ENCODE results near the gene ZDHHC7.

The ZDHHC7 gene

GRCh38 chr16:84953190-84953746 lies 58.1 kb downstream of the ZDHHC7 start:
- no peak overlapping the region for H3K4me3 ChIP-seq (ENCODE audit: severe bottlenecking)
- no peak for DNase-seq (ENCODE audit: low spot score)
- H3K36me3 ChIP-seq (ENCODE audit: low read depth), result no peaks in the 10 kb centered on the region
- H3K9me3 ChIP-seq (ENCODE audit: severe bottlenecking), result no peaks in the 10 kb centered on the region
- H3K4me1 ChIP-seq (ENCODE audit: insufficient read depth, poor library complexity, severe bottlenecking), result no peaks in the 10 kb centered on the region
- no peak for ATAC-seq (ENCODE audit: low read depth)
- H3K27me3 ChIP-seq (ENCODE audit: insufficient read depth, poor library complexity, severe bottlenecking), result no peaks in the 10 kb centered on the region
- no peak overlapping the region for H3K27ac ChIP-seq (ENCODE audit: poor library complexity, severe bottlenecking)
- no peak for TF ChIP-seq CTCF (IDR thresholded peaks at IDR 0.05; ENCODE audit: poor library complexity, severe bottlenecking)

DNA sequence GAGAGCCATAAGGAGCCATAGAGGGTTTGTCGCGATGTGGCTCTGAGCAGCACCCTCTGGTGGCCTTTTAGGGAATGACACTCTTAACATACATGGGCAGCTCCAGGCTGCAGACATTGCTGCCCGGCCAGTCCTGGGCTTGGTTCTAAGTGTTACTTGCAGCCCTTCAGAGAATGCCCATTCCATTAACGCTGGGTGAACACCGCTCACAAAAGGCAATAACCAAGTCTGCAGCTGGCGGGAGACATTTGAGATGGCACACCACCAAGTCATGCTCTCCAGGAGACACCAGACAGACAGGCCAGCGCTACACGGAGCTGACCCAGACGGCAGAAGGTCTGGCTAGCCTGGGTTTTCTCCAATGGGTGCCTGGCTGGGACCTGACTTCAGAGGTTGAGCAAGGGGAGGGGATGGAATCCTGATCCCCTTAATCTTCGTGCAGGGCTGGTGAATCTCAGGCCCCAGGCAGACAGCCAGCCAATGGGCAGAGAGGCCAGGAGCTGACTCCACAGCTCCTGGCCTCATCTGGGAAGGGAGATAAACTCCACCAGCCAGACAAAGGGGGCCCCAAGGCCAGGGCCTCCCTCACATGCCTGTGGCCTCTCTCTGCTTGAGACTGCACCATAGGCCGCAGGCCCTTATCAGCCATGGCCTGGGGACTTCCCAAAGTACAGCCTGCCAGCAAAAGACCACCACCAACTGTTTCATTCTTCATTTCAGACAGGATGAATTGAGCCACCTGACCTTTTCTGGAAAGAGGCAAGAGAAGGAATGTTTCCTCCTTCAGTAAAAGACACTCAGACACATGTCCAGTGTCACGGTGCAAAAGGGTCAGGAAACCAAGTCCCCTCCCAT lies 58.8 kb downstream of the ZDHHC7 start:
- Histone ChIP-seq H3K27me3 (ENCODE audit: insufficient read depth, poor library complexity, severe bottlenecking) (no peaks in the 10 kb centered on the region), H3K4me3 (ENCODE audit: severe bottlenecking) (no peak overlapping the region), H3K4me1 (ENCODE audit: insufficient read depth, poor library complexity, severe bottlenecking) (no peaks in the 10 kb centered on the region), H3K27ac (ENCODE audit: poor library complexity, severe bottlenecking) (no peak overlapping the region), H3K9me3 (ENCODE audit: severe bottlenecking) (no peaks in the 10 kb centered on the region), H3K36me3 (ENCODE audit: low read depth) (no peaks in the 10 kb centered on the region)
- DNase-seq (ENCODE audit: low spot score), result no peak
- TF ChIP-seq CTCF (IDR thresholded peaks at IDR 0.05; ENCODE audit: poor library complexity, severe bottlenecking), result peak; percentile 88
- ATAC-seq (ENCODE audit: low read depth), result peak; percentile 94

GRCh38 chr16:84950906-84951305 lies 60.4 kb downstream of the ZDHHC7 start:
- no peak for DNase-seq (ENCODE audit: low spot score)
- no peak for TF ChIP-seq CTCF (IDR thresholded peaks at IDR 0.05; ENCODE audit: poor library complexity, severe bottlenecking)
- no peaks in the 10 kb centered on the region for H3K9me3 ChIP-seq (ENCODE audit: severe bottlenecking)
- H3K27me3 ChIP-seq (ENCODE audit: insufficient read depth, poor library complexity, severe bottlenecking), result no peaks in the 10 kb centered on the region
- no peak overlapping the region for H3K4me3 ChIP-seq (ENCODE audit: severe bottlenecking)
- H3K27ac ChIP-seq (ENCODE audit: poor library complexity, severe bottlenecking), result no peak overlapping the region
- no peak for ATAC-seq (ENCODE audit: low read depth)
- H3K36me3 ChIP-seq (ENCODE audit: low read depth), result no peaks in the 10 kb centered on the region
- H3K4me1 ChIP-seq (ENCODE audit: insufficient read depth, poor library complexity, severe bottlenecking), result no peaks in the 10 kb centered on the region

GRCh38 chr16:84949772-84950436 lies 61.4 kb downstream of the ZDHHC7 start:
- Histone ChIP-seq H3K27me3 (ENCODE audit: insufficient read depth, poor library complexity, severe bottlenecking) (no peaks in the 10 kb centered on the region), H3K4me3 (ENCODE audit: severe bottlenecking) (no peak overlapping the region), H3K9me3 (ENCODE audit: severe bottlenecking) (no peaks in the 10 kb centered on the region), H3K4me1 (ENCODE audit: insufficient read depth, poor library complexity, severe bottlenecking) (no peaks in the 10 kb centered on the region), H3K27ac (ENCODE audit: poor library complexity, severe bottlenecking) (no peak overlapping the region), H3K36me3 (ENCODE audit: low read depth) (no peaks in the 10 kb centered on the region)
- ATAC-seq (ENCODE audit: low read depth) (no peak), DNase-seq (ENCODE audit: low spot score) (no peak)
- no peak for TF ChIP-seq CTCF (IDR thresholded peaks at IDR 0.05; ENCODE audit: poor library complexity, severe bottlenecking)

Measured in RWPE2 (cell line).